HG03558 (cell line): ENCODE data around the gene ENOX1.

Experiments
- ATAC-seq: cut with Tn5 transposase; IDR thresholded peaks from one replicate; pipeline ENCODE4 v1.9.1; 2021; ENCODE audit warnings: moderate number of reproducible peaks; ENCODE audit not compliant: unreplicated experiment; ENCODE audit errors: extremely low read depth

ENOX1 gene

DNA sequence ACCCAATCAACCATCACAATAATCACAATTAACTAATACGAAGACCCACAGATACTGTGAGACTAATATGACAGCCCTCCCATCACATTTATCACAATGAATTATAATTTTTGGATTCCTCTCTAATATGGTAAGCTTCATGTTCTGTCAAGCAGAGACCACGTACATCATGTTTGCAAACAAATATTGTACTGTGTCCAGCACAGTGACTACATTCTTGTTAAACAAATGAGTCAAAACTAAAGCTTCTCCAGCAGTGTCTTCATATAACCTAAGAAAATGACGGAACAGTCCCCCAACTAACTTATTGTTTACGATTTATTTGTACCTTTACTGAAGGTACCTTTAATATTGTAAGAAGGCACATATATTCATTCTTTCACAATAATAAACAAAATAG is 292.6 kb downstream of the ENOX1 start:
- ATAC-seq, result no peak

DNA sequence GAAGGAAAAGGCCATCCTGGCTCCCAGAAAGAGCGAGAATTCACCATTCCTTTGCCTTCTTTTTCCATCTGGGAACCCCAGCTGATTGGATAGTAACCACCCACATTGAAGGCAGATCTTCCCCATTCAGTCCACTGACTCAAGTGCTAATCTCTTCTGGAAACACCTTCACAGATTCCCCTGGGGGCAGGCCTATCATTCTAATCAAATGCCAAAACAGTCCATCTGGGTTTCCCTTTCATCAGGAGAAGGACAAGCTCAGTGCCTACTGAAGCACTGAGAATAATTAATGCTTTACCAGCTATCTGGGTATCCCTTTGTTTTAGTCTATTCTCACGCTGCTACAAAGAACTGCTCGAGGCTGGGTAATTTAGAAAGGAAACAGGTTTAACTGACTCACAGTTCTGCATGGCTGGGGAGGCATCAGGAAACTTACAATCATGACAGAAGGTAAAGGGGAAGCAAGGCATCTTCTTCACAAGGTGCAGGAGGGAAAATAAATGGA is 293.2 kb downstream of the ENOX1 start:
- no peak for ATAC-seq

- no peak for ATAC-seq
Measured at GRCh38 chr13:43492745-43493144, 294.0 kb downstream of the ENOX1 start.

GRCh38 chr13:43492311-43492710 is 294.5 kb downstream of the ENOX1 start:
- no peak for ATAC-seq

- no peak for ATAC-seq
Measured at GRCh38 chr13:43489233-43489632, 297.5 kb downstream of the ENOX1 start.

GRCh38 chr13:43487885-43488284 is 298.9 kb downstream of the ENOX1 start:
- no peak for ATAC-seq

DNA sequence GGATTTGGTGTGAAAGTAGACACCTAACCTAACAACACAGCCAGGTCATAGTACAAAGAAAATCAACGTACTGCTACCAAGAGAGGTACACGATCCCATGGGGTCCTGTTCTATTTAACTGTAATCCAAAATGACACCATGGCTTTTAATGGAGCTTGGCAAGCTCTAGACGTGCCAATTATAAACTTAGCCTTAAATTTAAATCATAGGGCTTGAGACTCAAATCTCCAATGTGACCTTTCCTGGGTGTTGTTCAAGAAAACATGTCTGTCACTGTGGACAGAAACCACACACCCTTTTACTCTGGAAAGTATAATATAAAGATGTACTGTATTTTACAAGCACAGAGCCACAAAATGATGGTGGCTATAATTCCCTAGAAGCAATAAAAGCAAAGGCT is 299.3 kb downstream of the ENOX1 start:
- no peak for ATAC-seq

GRCh38 chr13:43484432-43485225 is 302.1 kb downstream of the ENOX1 start:
- ATAC-seq, result no peak

GRCh38 chr13:43483930-43484329 is 302.8 kb downstream of the ENOX1 start:
- ATAC-seq, result no peak

DNA sequence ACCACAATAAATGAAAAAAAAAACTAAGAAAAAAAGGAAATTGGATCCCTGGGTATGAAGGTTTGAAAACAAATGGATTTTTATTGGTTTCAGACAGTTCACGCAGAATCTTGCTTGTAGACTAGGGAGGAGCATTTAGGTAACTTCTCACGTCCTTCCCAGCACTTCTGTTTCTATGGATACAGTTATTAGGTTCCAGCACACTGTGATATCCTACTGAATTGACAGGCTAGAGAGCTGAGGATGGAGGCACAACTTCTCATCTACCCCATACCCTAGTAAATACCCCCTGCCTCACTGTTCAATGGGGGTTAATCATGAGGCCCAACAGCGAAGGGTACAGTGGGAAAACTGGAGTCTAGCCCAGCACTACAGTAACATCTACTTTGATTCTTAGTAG is 304.1 kb downstream of the ENOX1 start:
- no peak for ATAC-seq

- no peak for ATAC-seq
Measured at GRCh38 chr13:43482026-43482425, 304.7 kb downstream of the ENOX1 start.

DNA sequence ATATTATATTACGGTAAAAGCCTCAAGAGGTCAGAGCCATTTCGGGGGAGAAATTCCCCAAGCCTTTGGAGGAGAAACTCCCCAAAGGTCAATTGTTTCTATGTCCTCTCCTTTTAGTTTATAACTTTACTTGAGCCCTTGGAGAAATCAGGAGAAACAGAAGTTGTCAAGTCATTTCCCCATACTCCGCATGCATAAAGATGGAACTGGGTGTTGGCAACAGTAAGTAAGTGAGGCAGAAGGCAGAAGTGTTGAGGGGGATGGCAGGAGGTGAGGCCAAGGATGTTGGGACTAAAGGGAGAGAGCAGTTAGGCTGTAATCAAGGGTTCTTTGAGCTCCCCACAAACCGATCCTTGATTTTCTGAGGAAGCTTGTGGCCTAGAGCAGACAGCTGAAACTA is 307.9 kb downstream of the ENOX1 start:
- no peak for ATAC-seq

- no peak for ATAC-seq
Measured at GRCh38 chr13:43478211-43478610, 308.6 kb downstream of the ENOX1 start.

GRCh38 chr13:43475140-43475539 is 311.6 kb downstream of the ENOX1 start:
- ATAC-seq, result no peak

GRCh38 chr13:43473437-43473836 is 313.3 kb downstream of the ENOX1 start:
- no peak for ATAC-seq

- no peak for ATAC-seq
Measured at GRCh38 chr13:43472980-43473379, 313.8 kb downstream of the ENOX1 start.

- ATAC-seq, result no peak
Measured at GRCh38 chr13:43472339-43472738, 314.4 kb downstream of the ENOX1 start.

GRCh38 chr13:43470610-43471009 is 316.2 kb downstream of the ENOX1 start:
- no peak for ATAC-seq

DNA sequence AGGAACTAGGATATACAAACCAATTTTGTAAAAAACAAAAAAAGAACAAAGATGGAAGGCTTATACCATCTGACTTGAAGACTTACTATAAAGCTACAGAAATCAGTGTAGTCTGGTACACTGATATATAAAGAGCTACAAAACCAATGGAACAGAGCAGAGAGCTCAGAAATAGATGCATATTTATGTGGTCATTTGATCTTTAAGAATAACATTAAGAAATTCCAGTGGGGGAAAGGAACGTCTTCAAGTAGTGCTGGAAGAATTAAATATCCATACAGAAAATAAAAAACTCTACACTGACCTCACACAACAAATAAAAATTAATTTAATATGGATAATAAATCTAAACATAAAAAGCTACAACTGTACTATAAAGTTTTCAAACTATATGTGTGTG is 317.0 kb downstream of the ENOX1 start:
- no peak for ATAC-seq

DNA sequence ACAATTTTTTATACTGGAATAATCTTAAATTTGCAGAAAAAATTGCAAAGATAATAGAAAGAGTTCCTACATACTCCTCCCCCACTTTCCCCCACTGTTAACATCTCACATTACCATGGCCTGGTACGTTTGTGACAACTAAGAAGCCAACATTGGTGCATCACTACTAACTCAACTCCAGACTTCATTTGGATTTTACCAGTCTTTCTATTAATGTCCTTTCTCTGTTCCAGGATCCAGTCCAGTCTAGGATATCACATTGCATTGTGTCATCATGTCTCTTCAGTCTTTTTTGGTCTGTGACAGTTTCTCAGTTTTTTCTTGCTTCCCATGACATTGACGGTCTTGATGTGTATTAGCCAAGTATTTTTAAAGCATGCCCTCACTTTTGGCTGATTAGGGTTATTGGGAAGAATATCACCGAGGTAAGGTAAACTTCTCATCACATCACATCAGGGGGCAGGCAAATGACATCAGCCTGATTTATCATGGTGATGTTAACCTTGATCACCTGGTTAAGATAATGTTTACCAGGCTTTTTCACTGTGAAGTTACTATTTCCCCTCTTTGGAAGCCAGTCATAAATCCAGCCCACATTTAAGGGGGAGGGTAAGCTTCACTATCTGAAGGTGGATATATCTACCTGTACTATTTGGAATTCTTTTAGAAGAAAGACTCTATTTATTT is 322.1 kb downstream of the ENOX1 start:
- ATAC-seq, result no peak

DNA sequence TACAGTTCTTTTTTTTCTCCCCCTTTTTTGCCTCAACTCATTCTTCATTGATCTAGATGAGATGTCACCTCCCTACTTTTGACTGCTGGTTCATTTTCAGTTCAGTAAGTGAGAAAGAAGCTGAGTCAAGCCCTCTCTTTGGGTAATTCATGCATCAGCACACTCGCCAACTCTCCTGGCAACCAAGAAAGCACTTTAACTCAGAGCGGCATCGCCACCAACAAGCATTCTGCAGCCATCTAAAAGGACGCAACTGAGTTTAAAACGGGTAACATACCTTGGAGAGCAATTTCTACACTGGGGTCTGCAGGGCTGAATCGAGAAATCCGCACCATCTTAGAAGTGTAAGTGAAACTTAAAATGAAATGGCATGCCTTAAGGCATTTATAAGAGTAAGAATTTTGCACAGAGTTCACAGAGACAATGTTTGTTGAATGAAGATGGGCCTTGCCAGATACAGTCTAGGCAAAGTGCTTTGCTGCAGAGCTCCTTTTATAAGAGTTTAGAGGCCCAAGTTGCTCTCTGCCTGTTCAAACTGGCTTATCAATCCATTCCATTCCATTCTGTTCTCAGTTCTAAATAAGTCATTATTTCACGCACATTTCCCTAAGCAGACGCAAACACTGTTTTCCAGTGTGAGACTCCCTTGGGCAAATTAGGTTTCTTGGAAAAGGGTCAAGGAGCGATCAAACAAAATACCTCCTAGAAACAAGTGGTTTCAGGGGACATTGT is 338.0 kb downstream of the ENOX1 start:
- ATAC-seq, result no peak
